ENCODE results near the gene CGREF1. TPM values are rescaled to one million over a fixed set of nuclear protein-coding genes. Genes with fewer than 3 reads are reported as not detected.

CGREF1 gene
- polyA plus RNA-seq, 1 of the 3 experiments (the other 2 are of a cell fraction): 18.3 TPM

DNA sequence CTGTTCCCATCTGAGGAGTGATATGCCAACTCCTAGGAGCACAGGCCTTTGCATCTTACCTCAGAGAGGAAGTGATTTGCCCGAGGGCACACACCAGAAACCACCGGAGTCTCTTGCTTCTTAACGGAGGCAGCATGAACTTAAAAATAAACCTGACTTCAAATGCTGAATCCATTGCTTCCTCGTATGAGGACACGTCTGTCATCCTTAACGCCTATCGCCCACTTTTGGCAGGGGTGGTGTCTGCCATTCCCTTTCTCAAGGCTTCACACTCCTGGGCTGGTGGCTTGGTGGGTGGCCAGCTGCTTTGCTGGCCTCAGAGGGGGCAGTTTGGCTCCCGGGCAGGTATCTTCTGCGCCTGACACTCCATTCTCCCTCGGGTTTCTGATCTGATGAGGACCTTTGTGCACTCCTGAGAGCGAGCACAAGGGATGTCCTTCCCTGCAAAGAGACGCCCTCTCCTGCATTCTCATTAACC, 16.6 kb upstream of the CGREF1 start:
- CTCF ChIA-PET: interaction anchor here (4.8 to 6.3 kb wide), 2 partner anchors 36 to 56 kb away, joined by 29 to 43 read pairs; no protein-coding TSS in a partner anchor
- H3K9me3 ChIP-seq: no peaks in the 10 kb centered on the region
- H4K20me1 ChIP-seq (ENCODE audit: insufficient read depth): peaks cover 9% of the 10 kb centered on the region; the same call in 1 of the 2 replicates
- 0 out of 2 replicates have a peak, but pooled peaks cover 13% of the 10 kb centered on the region for H3K27me3 ChIP-seq (ENCODE audit: insufficient read depth)
- H3K79me2 ChIP-seq (ENCODE audit: insufficient read depth): peaks cover 21% of the 10 kb centered on the region
- H3K4me2 ChIP-seq: no peak overlapping the region
- no peaks in the 10 kb centered on the region for H3F3A ChIP-seq (replicated peaks; ENCODE audit: insufficient read depth)
- H3K4me3 ChIP-seq (ENCODE audit: low read depth in 2 of 2, low read length in 1 of 2): no peak overlapping the region
- WGBS (ENCODE audit: low lambda C conversion rate): 95% methylated on average over 11 of the region's 12 CpGs
- POLR2A ChIA-PET: interaction anchor here (2.6 kb wide), 1 partner anchor 12 kb away, joined by 18 read pairs; the partner anchor contains the start of gene ABHD1
- H3K27ac ChIP-seq (ENCODE audit: low read depth in 2 of 2, low read length in 1 of 2): no peak overlapping the region
- TF ChIP-seq, protein P1, sequence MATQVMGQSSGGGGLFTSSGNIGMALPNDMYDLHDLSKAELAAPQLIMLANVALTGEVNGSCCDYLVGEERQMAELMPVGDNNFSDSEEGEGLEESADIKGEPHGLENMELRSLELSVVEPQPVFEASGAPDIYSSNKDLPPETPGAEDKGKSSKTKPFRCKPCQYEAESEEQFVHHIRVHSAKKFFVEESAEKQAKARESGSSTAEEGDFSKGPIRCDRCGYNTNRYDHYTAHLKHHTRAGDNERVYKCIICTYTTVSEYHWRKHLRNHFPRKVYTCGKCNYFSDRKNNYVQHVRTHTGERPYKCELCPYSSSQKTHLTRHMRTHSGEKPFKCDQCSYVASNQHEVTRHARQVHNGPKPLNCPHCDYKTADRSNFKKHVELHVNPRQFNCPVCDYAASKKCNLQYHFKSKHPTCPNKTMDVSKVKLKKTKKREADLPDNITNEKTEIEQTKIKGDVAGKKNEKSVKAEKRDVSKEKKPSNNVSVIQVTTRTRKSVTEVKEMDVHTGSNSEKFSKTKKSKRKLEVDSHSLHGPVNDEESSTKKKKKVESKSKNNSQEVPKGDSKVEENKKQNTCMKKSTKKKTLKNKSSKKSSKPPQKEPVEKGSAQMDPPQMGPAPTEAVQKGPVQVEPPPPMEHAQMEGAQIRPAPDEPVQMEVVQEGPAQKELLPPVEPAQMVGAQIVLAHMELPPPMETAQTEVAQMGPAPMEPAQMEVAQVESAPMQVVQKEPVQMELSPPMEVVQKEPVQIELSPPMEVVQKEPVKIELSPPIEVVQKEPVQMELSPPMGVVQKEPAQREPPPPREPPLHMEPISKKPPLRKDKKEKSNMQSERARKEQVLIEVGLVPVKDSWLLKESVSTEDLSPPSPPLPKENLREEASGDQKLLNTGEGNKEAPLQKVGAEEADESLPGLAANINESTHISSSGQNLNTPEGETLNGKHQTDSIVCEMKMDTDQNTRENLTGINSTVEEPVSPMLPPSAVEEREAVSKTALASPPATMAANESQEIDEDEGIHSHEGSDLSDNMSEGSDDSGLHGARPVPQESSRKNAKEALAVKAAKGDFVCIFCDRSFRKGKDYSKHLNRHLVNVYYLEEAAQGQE (IDR thresholded peaks at IDR 0.05; ENCODE audit: low read depth, low read length): no peak
- TF ChIP-seq RFX5 (IDR thresholded peaks at IDR 0.05; ENCODE audit: low read length) (no peak), MXI1 (IDR thresholded peaks at IDR 0.05; ENCODE audit: low read depth, low read length) (no peak), NFIC (IDR thresholded peaks at IDR 0.05; ENCODE audit: borderline replicate concordance) (no peak), MEF2A (IDR thresholded peaks at IDR 0.05; ENCODE audit: borderline replicate concordance, low read depth) (no peak), YY1 (IDR thresholded peaks at IDR 0.05; ENCODE audit: low read depth) (no peak)
- DNase-seq: no peak
- H2AFZ ChIP-seq (ENCODE audit: low read depth): 0 out of 2 replicates have a peak overlapping the region, but pooled peaks have one; percentile 27
- H3K9me2 ChIP-seq: no peaks in the 10 kb centered on the region
- no peak overlapping the region for H3K9ac ChIP-seq
- H3K36me3 ChIP-seq (replicated peaks in 1 of 2; ENCODE audit: control insufficient read depth in 1 of 2, insufficient read depth in 2 of 2, low read length in 1 of 2): peaks cover 9 to 22% of the 10 kb centered on the region in 2 experiments
- peaks cover 7 to 14% of the 10 kb centered on the region in 2 experiments; a peak in 3 of 4 replicates for H3K4me1 ChIP-seq (ENCODE audit: control insufficient read depth in 1 of 2, insufficient read depth in 2 of 2, low read depth in 1 of 2, low read length in 1 of 2)

GRCh38 chr2:27134781-27135477, 16.0 kb upstream of the CGREF1 start:
- peak overlapping the region in 1 of 2 experiments; percentile 97; a peak in 1 of 4 replicates for H3K4me3 ChIP-seq (ENCODE audit: low read depth in 2 of 2, low read length in 1 of 2)
- DNase-seq: no peak
- POLR2A ChIA-PET: interaction anchor here (0.9 to 2.6 kb wide), 4 partner anchors 11 to 57 kb away, joined by 3 to 18 read pairs (median 4); partner anchors contain the start of gene ABHD1
- peak overlapping the region; percentile 80; the same call in 1 of the 2 replicates for H2AFZ ChIP-seq (ENCODE audit: low read depth)
- 0 out of 2 replicates have a peak, but pooled peaks cover 9% of the 10 kb centered on the region for H3K27me3 ChIP-seq (ENCODE audit: insufficient read depth)
- WGBS (ENCODE audit: low lambda C conversion rate): 62% methylated on average over 32 of the region's 33 CpGs
- peaks cover 9% of the 10 kb centered on the region; the same call in 1 of the 2 replicates for H4K20me1 ChIP-seq (ENCODE audit: insufficient read depth)
- H3K9me3 ChIP-seq: no peaks in the 10 kb centered on the region
- 0 out of 2 replicates have a peak overlapping the region, but pooled peaks have one; percentile 91 for H3K4me2 ChIP-seq
- no peak overlapping the region for H3K27ac ChIP-seq (ENCODE audit: low read depth in 2 of 2, low read length in 1 of 2)
- no peaks in the 10 kb centered on the region for H3F3A ChIP-seq (replicated peaks; ENCODE audit: insufficient read depth)
- H3K9ac ChIP-seq: no peak overlapping the region
- peaks cover 7 to 14% of the 10 kb centered on the region in 2 experiments; a peak in 3 of 4 replicates for H3K4me1 ChIP-seq (ENCODE audit: control insufficient read depth in 1 of 2, insufficient read depth in 2 of 2, low read depth in 1 of 2, low read length in 1 of 2)
- peaks cover 9 to 28% of the 10 kb centered on the region in 2 experiments for H3K36me3 ChIP-seq (replicated peaks in 1 of 2; ENCODE audit: control insufficient read depth in 1 of 2, insufficient read depth in 2 of 2, low read length in 1 of 2)
- CTCF ChIA-PET: interaction anchor here (1.2 to 6.3 kb wide), 9 partner anchors 8 to 145 kb away, joined by 3 to 43 read pairs (median 11); partner anchors contain the start of gene ABHD1
- TF ChIP-seq GABPA (IDR thresholded peaks at IDR 0.05; ENCODE audit: low read depth) (0 out of 2 replicates have a peak, but pooled peaks have one; percentile 41), NFIC (IDR thresholded peaks at IDR 0.05; ENCODE audit: borderline replicate concordance) (no peak)
- no peaks in the 10 kb centered on the region for H3K9me2 ChIP-seq
- peaks cover 21% of the 10 kb centered on the region for H3K79me2 ChIP-seq (ENCODE audit: insufficient read depth)

Measured in SK-N-SH (cell line).